C4-2B (cell line): ENCODE measurements around the gene GIT2.

Experiments
- CTCF ChIP-seq: fragments of 450-650 bp; conservative IDR thresholded peaks from 2 replicates; pipeline ENCODE4 v1.5.1; 2017; ENCODE audit warnings: mild to moderate bottlenecking
- ZFX ChIP-seq: fragments of 450-650 bp; IDR thresholded peaks from 2 replicates; pipeline ENCODE4 v1.6.1; 2017

- no peak for TF ChIP-seq CTCF
- no peak for TF ChIP-seq ZFX
Observed at GRCh38 chr12:109982210-109982609, 14.0 kb downstream of the GIT2 start.
